Keratinocyte (primary cell): ENCODE results near the gene GABRD. TPM values are rescaled to one million over a fixed set of nuclear protein-coding genes. Genes with fewer than 3 reads are reported as not detected.

Experiments used
- DNase-seq: peaks from one replicate; pipeline ENCODE4 v3.0.0-alpha.2; 2011; ENCODE audit warnings: low read depth, missing footprints, low spot score
- FAIRE-seq: peaks from 2 replicates; lab custom pipeline; 2011; peaks lifted over from hg19 to GRCh38; lab: Jason Lieb, UNC
- H2AFZ ChIP-seq: 2 replicates; pipeline ENCODE4 v1.6.0; 2012; ENCODE audit warnings: low read length, control low read depth, inconsistent platforms; ENCODE audit not compliant: control insufficient read depth
- H3K27ac ChIP-seq: 2 replicates; pipeline ENCODE4 v1.5.1; 2011; ENCODE audit warnings: low read length; ENCODE audit not compliant: control insufficient read depth, insufficient read depth
- H3K27me3 ChIP-seq: 3 replicates; pipeline ENCODE4 v1.6.0; 2011; ENCODE audit warnings: low read length; ENCODE audit not compliant: control insufficient read depth, insufficient read depth; ENCODE audit errors: extremely low read depth
- H3K36me3 ChIP-seq, 2 experiments: 2 replicates in 1 of 2; 3 replicates in 1 of 2; pipeline ENCODE4 v1.5.1; 2011; ENCODE audit warnings: low read length in 2 of 2, mild to moderate bottlenecking in 1 of 2; ENCODE audit not compliant: control insufficient read depth in 2 of 2, insufficient read depth in 2 of 2; ENCODE audit errors: extremely low read depth in 1 of 2
- H3K4me1 ChIP-seq: 3 replicates; pipeline ENCODE4 v1.5.1; 2011; ENCODE audit warnings: low read length; ENCODE audit not compliant: control insufficient read depth, insufficient read depth; ENCODE audit errors: extremely low read depth
- H3K4me2 ChIP-seq: 3 replicates; pipeline ENCODE4 v1.6.0; 2011; ENCODE audit warnings: low read depth, low read length; ENCODE audit not compliant: control insufficient read depth, insufficient read depth; ENCODE audit errors: extremely low read depth
- H3K4me3 ChIP-seq, 3 experiments: fragments of 200-600 bp in 1 of 3; sonication (generic) in 1 of 3; 2 replicates in 2 of 3; 3 replicates in 1 of 3; pipeline ENCODE4 v1.5.1; 2011 to 2016; ENCODE audit warnings: low read length in 3 of 3, mild to moderate bottlenecking in 3 of 3, control low read depth in 2 of 3, inconsistent platforms in 1 of 3, low read depth in 1 of 3, mixed read lengths in 1 of 3, mixed run types in 1 of 3, moderate library complexity in 1 of 3; ENCODE audit not compliant: control insufficient read depth in 2 of 3, insufficient read depth in 2 of 3; ENCODE audit errors: extremely low read depth in 1 of 3
- H3K79me2 ChIP-seq: 2 replicates; pipeline ENCODE4 v1.6.0; 2012; ENCODE audit warnings: low read length; ENCODE audit not compliant: control insufficient read depth, insufficient read depth
- H3K9ac ChIP-seq: 3 replicates; pipeline ENCODE4 v1.6.0; 2011; ENCODE audit warnings: low read length; ENCODE audit not compliant: control insufficient read depth, insufficient read depth; ENCODE audit errors: extremely low read depth
- H3K9me1 ChIP-seq: 3 replicates; pipeline ENCODE4 v1.6.0; 2011; ENCODE audit warnings: low read length; ENCODE audit not compliant: control insufficient read depth, insufficient read depth; ENCODE audit errors: extremely low read depth
- H3K9me3 ChIP-seq: 2 replicates; pipeline ENCODE4 v1.5.1; 2012; ENCODE audit warnings: low read depth, low read length; ENCODE audit not compliant: control insufficient read depth
- H4K20me1 ChIP-seq: 3 replicates; pipeline ENCODE4 v1.6.0; 2011; ENCODE audit warnings: low read length; ENCODE audit not compliant: control insufficient read depth, insufficient read depth; ENCODE audit errors: extremely low read depth
- CTCF ChIP-seq, 3 experiments: IDR thresholded peaks in 1 of 3; conservative IDR thresholded peaks in 1 of 3; optimal IDR thresholded peaks in 1 of 3; 2 replicates in 2 of 3; 3 replicates in 1 of 3; pipeline versions ENCODE3 to v1.5.1; 2011; ENCODE audit warnings: low read length in 3 of 3, mild to moderate bottlenecking in 3 of 3, moderate library complexity in 2 of 3, control low read depth in 1 of 3, inconsistent platforms in 1 of 3; ENCODE audit not compliant: insufficient read depth in 2 of 3; ENCODE audit errors: extremely low read depth in 1 of 3
- EZH2 ChIP-seq: IDR thresholded peaks from one replicate; pipeline ENCODE4 v1.6.1; 2012; ENCODE audit warnings: inconsistent platforms, mild to moderate bottlenecking, low read length, moderate library complexity
- dilution Hi-C: fragments of 300-500 bp; cut with MboI; formaldehyde crosslinking; loops from one replicate; pipeline ENCODE4 v1.7.0; 2020; ENCODE audit warnings: low sequenced_read_pairs; ENCODE audit not compliant: extremely low pct_ligation_motif_present
- polyA plus RNA-seq, 5 experiments: library from polyadenylated mRNA; depleted of rRNA in 3 of 5; stranded (reverse) in 3 of 5; stranded (forward) in 1 of 5; unstranded in 1 of 5; fragments of >200 nt; gene quantifications; 1 replicate in 1 of 5; 2 replicates in 3 of 5; 3 replicates in 1 of 5; pipeline versions ENCODE4 v1.2.1 to v1.2.3, GENCODE V29; 2011 to 2012; ENCODE audit warnings: missing spikeins in 2 of 5, low read depth in 1 of 5, low replicate concordance in 1 of 5

GABRD gene
- polyA plus RNA-seq, 1 donor (not counting 4 experiments of a cell fraction or from before 2014, with no cell fraction given) = not detected

- peaks cover 26% of the 10 kb centered on the region for H3K79me2 ChIP-seq
- DNase-seq = no peak
- peaks cover 13% of the 10 kb centered on the region for H3K4me1 ChIP-seq
- dilution Hi-C loops = no loop called here
- H3K9ac ChIP-seq = no peak overlapping the region
- no peak for TF ChIP-seq CTCF (optimal IDR thresholded peaks at IDR 0.05 in 1 of 3, IDR thresholded peaks at IDR 0.05 in 1 of 3, conservative IDR thresholded peaks at IDR 0.05 in 1 of 3; ENCODE audit: extremely low read depth in 1 of 3, insufficient read depth in 2 of 3, low read length in 3 of 3)
- no peak for TF ChIP-seq EZH2
- H3K9me3 ChIP-seq = no peaks in the 10 kb centered on the region
- no peaks in the 10 kb centered on the region for H3K27me3 ChIP-seq
- H3K27ac ChIP-seq = no peak overlapping the region
- peaks cover 9% of the 10 kb centered on the region for H4K20me1 ChIP-seq
- H3K4me3 ChIP-seq = no peak overlapping the region
- no peak overlapping the region for H3K4me2 ChIP-seq
- peaks cover under 1 to 10% of the 10 kb centered on the region in 2 experiments for H3K36me3 ChIP-seq
- no peak for FAIRE-seq
- no peak overlapping the region for H2AFZ ChIP-seq
- H3K9me1 ChIP-seq = peaks cover 9% of the 10 kb centered on the region
These were observed 35.4 kb downstream of the GABRD start for GRCh38 chr1:2054560-2054959.

- DNase-seq (no peak), FAIRE-seq (no peak)
- Histone ChIP-seq H3K9ac (no peak overlapping the region), H4K20me1 (peaks cover 9% of the 10 kb centered on the region), H2AFZ (no peak overlapping the region), H3K9me3 (no peaks in the 10 kb centered on the region), H3K4me1 (peaks cover 13% of the 10 kb centered on the region), H3K27me3 (no peaks in the 10 kb centered on the region), H3K9me1 (peaks cover 9% of the 10 kb centered on the region), H3K4me3 (no peak overlapping the region), H3K27ac (no peak overlapping the region), H3K4me2 (no peak overlapping the region), H3K79me2 (peaks cover 26% of the 10 kb centered on the region), H3K36me3 (peaks cover 8 to 16% of the 10 kb centered on the region in 2 experiments)
- dilution Hi-C loops = no loop called here
- TF ChIP-seq CTCF (optimal IDR thresholded peaks at IDR 0.05 in 1 of 3, IDR thresholded peaks at IDR 0.05 in 1 of 3, conservative IDR thresholded peaks at IDR 0.05 in 1 of 3; ENCODE audit: extremely low read depth in 1 of 3, insufficient read depth in 2 of 3, low read length in 3 of 3) (no peak), EZH2 (no peak)
These were observed 36.9 kb downstream of the GABRD start for GRCh38 chr1:2055911-2056575.
